Activated CD4-positive, alpha-beta T cell treated with anti-CD3 and anti-CD28 coated beads, Interleukin-2, Interleukin-4, amounts not matched to agents 100 ng/mL and 50 ng/mL, durations not matched to agents 16 hours and 8 hours (primary cell): Measurements from ENCODE around the gene CMTM4.
"Not testable (repeated sequence)": the region's sequence is repeated elsewhere in the genome, so short reads cannot be mapped to it uniquely, and the experiment has no call there.

Experiments
- DNase-seq: peaks from one replicate; pipeline ENCODE4 v3.0.0-alpha.2; 2020; ENCODE audit warnings: low spot score

The CMTM4 gene

DNA sequence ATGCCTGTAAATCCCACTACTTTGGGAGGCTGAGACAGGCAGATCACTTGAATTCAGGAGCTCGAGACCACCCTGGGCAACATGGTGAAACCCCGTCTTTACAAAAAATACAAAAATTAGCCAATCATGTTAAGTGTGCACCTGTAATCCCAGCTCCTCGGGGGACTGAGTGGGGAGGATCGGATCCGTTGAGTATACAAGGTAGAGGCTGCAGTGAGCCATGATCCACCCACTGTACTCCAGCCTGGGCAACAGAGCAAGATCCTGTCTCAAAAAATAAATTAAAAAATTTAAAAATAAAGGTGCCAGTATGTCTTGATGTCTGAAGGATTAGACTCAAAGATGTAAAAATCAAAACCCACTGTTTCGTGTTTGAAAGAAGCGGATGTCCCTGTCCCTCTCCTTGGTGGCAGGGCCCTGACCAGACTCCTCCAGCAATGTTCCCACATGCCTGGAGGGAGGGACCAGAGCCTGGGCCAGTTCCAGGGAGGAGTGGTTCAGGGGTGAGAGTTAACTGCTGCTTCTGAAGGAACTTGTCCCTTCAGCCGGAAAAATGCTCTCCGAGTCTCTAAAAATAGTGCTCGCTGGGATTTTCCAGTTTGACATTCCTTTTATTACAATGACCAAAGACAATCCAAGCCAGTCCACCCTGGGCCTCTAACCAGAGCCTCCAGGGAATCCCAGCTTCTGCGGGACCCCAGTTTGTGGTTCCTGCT, 9.4 kb upstream of the CMTM4 start:
- DNase-seq: no peak

DNA sequence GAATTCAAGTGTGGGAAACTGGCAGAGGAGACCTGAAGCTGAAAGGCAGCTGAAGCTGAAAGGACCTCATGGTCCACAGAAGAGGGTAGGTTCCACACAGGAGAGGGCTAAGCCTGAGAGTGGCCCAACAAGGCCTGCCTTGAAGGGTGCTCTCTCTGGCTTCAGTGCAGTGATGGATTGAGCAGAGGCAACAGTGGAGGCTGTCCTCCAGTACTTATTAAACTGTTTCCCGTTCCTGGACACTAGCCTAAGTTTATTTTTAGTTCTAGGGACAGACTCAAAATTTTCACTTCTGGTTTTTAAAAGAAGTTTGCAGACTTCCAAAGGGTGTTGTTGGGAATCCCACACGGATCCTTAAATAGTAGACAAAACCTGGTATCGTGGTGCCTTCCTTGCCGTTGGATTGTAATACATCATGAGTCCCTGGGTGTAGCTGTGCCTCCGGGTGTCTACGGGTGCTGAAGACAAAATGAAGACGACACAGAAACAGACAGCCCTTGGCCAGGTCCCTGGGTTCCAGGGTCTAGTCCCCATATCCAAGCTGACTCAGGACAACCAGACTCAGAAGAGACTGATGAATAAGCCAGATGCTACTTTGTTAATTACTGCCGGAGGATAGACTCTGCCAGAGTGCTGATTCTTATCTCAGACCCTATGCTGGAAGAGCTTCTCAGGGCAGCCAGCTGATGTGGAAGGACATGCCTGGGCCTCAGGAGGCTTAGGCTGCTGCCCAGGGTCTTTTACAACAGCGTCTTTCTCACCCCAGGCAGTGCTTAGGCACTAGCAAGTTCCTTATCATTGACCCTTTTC, 7.1 kb upstream of the CMTM4 start:
- DNase-seq: no peak

DNA sequence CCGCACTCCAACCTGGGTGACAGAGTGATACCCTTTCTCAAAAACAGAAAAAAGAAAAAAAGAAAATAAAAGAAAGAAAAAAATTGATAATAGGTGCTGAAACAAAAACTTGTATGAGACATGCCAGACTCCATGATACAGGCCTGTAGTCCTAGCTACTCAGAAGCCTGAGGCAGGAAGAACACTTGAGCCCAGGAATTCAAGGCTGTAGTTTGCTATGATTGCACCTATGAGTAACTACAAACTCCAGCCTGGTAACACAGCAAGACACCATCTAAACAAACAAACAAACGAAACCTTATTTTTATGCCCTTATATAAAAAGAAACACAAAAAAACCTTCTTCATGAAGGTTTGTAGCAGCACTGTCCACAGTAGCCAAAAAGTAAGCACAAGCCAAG, 5.0 kb upstream of the CMTM4 start:
- DNase-seq: no peak

DNA sequence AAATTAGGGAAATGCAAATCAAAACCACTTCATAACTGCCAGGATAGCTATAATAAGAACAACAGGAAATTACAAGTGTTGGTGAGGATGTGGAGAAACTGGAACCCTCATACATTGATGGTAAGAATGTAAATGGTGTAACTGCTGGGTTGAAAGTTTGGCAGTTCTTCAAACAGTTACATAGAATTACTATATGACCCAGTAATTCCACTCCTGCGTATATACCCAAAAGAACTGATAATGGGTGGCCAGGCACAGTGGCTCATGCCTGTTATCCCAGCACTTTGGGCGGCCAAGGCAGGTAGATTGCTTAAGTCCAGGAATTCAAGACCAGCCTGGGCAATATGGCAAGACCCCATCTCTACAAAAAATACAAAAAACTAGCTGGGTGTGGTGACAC, 4.5 kb upstream of the CMTM4 start:
- DNase-seq: no peak

DNA sequence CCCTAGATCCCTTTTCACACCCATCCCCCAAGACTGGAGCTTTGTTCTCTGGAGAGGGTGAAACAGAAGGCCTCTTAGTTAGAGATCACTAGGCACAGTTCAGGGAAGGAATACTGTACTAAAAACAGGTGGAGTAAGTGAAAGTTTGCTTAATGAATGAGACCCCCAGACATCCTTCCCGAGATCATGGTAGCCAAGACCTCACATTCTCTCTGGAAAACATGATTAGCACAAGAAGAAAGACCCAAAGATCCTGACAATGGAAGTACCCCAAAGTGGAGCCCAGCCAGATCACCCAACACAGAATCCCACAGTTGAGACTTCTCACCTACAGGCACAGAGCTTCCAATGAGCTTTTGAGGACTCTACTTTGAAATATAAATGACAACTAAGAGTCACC, 3.4 kb upstream of the CMTM4 start:
- DNase-seq: no peak

DNA sequence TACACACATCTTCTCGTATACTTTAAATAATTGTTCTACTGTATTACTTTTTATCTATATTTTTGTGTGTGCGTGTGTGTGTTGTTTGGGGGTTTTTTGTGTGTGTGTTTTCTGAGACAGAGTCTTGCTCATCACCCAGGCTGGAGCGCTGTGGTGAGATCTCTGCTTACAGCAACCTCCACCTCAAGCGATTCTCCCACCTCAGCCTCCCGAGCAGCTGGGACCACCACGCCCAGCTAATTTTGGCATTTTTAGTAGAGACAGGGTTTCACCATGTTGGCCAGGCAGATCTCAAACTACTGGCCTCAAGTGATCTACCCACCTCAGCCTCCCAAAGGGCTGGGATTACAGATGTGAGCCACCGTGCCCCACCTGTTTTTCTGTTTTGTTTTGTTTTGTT, 1.5 kb upstream of the CMTM4 start:
- no peak for DNase-seq

DNA sequence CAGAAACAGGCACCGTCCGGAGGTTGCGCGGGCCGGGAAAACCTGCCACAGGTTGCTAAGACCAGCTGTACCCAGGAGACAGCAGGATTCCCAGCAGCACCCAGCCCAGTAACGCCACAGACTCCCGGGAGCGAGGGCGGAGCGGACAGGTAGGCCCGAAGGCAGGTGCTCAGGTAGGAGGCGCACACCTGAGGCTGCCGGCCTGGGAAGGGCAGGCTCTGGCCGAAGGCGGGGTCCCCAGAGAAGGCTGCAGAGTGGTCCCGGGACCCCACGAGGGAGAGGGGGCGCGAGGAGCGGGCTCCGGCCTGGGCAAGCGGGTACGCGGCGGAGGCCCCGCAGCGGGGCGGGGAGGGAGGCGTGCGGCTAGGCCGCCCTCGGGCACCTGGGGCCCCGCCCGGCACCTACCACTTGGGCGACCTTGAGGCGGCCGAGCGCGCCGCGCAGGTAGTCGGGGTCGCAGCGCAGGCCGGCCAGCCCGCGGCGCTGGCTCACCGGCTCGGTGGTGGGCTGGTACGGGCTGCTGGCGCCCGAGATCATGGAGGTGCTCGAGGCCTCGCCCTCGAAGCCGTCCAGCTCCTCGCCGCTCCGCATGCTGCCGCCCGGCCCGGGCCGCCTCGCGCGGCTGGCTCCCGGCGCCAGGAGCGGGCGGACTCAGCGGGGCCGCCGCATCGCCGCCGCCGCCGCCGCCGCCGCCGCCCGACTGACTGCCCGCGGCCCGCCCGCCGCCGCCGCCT, 441 bp downstream of the CMTM4 start:
- peak; percentile 4 for DNase-seq

DNA sequence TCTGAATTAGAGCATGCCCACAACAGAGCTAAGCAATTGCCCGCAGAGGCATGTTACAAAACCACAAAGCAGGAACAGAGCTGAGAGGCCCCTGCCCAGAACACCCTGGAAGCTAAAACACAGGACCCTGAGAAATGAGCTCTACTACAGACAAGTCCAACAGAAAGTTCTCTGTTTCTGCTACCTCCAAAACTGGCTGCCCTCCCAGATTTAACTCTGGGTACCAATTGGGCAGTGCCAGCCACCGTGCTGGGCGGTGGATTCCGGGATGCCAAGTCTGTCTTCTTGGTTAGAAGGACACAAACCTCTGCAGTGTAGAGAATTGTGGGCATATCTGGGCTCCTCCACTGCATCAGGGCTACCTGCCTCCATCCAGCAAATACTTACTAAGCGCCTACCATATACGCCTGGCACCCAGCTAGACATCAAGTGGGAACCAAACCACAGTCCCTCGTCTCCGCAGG, 1.0 kb downstream of the CMTM4 start:
- DNase-seq: no peak

DNA sequence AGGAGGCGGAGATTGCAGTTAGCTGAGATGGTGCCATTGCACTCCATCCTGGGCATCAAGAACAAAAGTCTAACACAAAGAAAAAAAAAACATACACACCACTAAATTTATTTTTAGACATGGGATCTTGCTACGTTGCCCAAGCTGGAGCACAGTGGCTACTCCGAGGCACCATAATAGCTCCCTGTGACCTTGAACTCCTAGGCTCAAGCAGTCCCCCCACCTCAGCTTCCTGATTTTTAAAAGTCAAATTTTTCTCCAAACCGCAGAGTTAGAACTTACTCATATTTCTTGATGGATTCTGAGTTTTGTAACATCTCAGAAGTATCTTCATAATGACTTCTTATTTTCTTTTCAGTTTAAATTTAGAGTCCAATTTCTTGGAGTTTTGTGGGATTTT, 3.4 kb downstream of the CMTM4 start:
- DNase-seq: no peak

DNA sequence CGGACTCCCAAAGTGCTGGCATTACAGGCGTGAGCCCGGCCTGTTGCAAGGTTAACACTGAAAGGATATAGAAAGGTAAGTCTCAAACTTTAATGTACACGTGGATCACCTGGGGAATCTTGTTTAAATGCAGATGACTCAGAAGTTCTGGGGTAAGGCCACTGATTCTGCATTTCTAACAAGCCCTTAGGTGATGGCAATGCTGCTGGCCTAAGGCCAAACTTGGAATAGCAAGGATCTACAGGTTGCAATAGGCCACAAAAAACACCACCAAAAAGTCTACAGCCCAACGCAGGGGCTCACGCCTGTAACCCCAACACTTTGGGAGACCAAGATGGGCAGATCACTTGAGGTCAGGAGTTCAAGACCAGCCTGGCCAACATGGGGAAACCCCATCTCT, 4.2 kb downstream of the CMTM4 start:
- DNase-seq: no peak

DNA sequence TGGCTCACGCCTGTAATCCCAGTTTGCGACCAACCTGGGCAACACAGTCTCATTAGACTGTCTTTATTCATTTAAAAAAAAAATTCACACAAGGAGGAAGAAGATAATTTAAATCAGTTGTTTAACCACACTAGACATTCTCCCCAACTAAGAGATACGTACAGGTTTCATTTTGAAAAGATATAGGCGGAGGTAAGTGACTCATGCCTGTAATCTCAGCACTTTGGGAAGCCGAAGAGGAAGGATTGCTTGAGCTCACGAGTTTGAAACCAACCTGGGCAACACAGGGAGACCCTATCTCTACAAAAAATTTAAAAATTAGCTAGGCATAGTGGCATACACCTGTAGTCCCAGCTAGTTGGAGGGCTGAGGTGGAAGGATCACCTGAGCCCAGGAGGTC, 5.3 kb downstream of the CMTM4 start:
- DNase-seq: peak; percentile 25

DNA sequence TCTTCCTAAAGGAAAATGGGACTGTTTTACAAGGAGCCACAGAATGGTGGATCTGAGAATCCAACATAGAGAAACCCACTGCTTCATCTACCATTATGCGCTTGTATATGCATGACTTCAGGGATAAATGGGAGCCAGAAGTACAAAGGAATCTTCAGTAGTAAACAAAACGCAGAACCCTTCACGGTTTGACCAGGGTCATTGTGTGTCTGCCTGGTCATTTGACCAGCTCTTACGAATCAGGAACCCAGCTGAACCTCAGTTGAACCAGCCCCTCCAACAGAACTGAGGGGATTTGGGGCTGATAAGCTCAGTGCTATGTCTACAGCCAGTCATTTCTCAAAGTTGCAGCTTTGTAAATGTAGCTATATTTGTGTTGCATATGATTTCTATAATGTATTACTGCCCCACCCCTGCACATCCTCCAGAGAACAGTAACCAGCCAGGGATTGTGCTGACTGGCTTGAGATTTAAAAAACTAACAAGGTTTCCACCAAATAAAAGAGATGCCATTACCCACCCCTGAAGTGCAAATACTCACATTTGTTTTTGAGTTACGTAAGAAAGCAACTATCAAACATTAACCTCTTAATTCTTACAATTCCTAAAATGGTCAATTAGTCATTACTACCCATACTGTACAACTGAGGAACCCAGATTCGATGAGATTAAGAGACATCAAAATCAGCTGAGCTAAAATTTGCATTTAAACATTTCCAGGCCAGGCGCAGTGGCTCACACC, 6.3 kb downstream of the CMTM4 start:
- no peak for DNase-seq

DNA sequence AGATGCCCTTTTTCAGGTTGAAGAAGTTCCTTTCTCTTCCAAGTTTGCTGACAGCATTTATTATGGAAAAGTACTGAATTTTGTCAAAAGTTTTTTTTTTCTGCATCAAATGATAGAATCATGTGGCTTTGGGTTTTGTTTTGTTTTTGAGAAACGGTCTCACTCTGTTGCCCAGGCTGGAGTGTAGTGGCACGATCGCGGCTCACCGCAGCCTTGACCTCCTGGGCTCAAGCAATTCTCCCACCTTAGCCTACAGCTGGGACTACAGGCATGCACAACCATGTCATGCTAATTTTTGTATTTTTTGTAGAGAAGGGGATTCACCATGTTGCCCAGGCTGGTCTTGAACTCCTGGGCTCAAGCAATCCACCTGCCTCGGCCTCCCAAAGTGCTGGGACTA, 7.3 kb downstream of the CMTM4 start:
- no peak for DNase-seq

DNA sequence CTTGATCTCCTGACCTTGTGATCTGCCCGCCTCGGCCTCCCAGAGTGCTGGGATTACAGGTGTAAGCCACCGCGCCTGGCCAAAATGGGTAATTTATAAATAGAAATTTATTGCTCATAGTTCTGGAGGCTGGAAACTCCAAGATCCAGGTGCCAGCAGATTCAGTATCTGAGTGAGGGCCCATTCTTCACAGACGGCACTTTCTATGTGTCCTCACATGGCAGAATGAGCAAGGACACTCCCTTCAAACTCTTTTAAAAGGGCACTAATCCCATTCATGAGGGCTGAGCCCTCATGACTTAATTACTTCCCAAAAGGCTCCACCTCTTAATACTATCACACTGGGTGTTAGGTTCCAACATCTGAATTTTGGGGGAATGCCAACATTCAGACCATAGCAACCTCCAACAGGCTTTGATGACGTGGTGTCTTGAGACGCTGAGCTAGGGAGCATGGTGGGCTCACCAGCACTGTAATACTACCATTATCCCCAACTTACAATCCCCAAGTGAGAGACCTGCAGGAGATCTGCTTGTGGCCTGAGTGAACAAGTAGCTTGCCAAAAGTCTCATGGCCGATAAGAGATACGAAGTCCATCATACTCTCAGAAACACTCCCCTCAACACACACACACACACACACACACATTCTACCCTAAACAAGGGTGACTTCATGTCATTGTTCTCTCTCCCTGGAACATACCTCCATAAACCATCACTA, 8.5 kb downstream of the CMTM4 start:
- DNase-seq: no peak

DNA sequence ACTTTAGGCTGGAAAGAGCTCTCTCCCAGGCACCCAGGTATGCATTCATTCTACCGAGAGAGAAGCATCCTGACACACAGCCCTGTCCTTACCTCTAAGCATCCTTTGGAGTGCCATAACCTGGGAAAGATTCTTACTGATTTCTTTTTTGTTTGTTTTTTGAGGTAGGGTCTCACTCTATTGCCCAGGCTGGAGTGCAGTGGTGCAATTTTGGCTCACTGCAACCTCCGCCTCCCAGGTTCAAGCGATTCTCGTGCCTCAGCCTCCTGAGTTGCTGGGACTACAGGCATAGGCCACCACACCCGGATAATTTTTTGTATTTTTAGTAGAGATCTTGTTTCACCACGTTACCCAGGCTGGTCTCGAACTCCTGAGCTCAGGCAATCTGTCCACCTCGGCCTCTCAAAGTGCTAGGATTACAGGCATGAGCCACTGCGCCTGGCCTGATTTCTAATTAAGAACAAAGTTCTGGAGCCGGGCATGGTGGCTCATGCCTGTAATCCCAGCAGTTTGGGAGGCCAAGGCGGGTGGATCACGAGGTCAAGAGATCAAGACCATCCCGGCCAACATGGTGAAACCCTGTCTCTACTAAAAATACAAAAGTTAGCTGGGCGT, 10.9 kb downstream of the CMTM4 start:
- DNase-seq: not testable (repeated sequence)

DNA sequence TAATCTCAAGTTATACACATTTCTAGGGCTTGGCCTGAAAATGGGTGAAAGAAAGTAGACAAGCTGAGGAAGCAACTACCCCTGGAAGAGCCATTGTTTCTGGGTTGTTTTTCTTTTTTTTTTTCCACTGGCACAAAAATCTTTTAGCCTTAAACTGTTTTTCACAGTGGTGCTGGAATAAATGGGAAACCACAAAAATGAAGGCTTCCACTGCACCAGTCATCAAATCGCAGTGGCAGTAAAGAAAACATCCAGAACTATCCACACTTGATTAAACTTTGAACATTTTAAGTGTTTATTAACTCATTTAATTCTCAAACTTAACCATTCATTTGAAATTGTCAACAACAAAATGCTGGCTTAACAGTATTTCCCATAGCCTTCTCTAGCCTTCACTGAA, 14.3 kb downstream of the CMTM4 start:
- DNase-seq: no peak

DNA sequence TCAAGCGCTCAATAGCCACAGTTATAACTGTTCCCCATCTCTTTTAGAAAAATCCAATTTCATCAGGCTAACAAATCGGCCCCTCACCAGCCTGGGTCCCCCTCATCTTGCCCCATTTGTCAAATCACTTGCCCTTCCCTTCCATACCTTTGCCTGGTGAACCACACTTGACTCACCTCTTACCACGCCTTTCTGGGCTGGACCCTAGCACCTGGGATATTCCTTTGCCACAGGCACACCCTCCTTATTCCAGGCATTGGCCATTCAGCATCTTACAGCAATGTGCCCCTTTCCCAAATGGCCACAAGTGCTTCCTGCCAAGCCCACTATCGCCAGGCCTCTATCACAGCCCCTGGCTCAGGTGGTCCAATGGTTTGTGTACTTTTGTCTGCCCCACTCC, 14.9 kb downstream of the CMTM4 start:
- DNase-seq: no peak

DNA sequence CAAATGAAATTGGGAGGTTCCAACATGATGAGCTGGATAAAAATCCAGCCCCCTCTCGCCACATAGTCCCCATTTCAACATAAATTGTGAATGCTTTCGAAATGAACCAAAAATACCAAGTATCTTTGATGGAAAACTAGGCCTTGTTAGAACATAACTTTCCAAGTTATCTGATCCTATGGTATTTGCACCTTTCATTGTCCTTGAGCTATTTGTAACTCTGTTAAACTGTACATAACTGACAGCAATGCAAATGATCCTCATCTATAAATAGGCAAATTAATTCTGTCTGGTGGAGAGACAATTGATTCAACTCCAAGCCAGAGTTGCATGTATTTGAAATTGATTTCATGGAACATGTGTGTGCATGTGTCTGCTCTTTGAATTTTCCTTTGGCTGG, 18.2 kb downstream of the CMTM4 start:
- DNase-seq: no peak

DNA sequence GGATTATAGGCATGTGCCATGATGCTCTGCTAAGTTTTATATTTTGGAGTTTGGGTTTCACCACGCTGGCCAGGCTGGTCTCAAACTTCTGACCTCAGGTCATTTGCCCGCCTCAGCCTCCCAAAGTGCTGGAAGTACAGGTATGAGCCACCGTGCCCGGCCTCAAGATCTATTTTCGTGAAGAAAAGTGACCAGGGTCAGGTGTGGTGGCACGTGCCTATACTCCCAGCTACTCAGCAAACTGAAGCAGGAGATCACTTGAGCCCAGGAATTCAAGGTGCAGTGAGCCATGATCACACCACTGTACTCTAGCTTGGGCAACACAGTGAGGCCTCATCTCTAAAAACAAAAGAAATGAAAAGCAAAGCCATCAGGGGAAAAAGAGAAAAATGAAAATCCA, 18.7 kb downstream of the CMTM4 start:
- no peak for DNase-seq

DNA sequence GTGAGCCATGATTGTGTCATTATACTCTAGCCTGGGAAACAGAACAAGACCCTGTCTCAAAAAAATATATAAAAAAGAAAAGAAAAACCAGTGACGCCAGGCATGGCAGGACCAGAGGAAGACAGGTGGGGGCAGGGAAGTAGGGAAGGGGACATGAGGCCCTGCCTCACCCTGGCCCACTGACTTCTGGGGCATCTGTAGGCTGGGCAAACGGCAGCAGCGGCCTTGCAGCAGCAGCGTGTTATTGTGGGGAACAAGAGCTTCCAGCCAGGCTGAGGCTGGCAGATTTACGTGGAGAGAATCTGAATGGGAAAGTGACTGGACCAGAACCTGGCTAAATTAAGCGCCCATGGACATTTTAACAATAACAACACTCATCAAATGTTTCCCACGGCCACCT, 19.4 kb downstream of the CMTM4 start:
- no peak for DNase-seq

DNA sequence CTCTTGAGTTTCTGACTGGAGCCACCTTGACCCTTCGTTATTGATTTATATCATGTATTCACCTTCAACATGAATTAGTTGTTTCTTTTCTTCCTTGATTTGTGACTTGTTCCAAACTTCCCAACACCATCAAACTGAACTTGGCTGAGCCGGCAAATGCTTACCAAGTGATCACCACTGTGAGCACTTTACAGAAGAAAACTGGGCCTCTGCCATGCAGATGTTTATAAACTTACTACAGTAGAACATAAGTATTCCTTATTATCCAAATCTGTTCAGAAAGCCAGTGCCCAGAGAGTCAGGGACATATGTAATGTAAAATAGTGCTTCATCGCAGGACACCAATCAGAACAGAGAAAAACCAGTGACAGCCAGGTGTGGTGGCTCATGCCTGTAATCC, 19.9 kb downstream of the CMTM4 start:
- no peak for DNase-seq
